GM19328 (cell line): Measurements from ENCODE around the gene IQGAP3.

ENCODE experiments used
- ATAC-seq: cut with Tn5 transposase; IDR thresholded peaks from one replicate; pipeline ENCODE4 v1.9.1; 2021; ENCODE audit warnings: mild to moderate bottlenecking, moderate library complexity; ENCODE audit not compliant: unreplicated experiment

Gene IQGAP3

GRCh38 chr1:156546267-156546666, 26.1 kb downstream of the IQGAP3 start:
- ATAC-seq = no peak

GRCh38 chr1:156544592-156545102, 27.7 kb downstream of the IQGAP3 start:
- no peak for ATAC-seq

- no peak for ATAC-seq
These were observed 29.3 kb downstream of the IQGAP3 start for GRCh38 chr1:156543066-156543465.

- ATAC-seq = no peak
These were observed 31.4 kb downstream of the IQGAP3 start for GRCh38 chr1:156540955-156541354.

GRCh38 chr1:156539818-156540355, 32.5 kb downstream of the IQGAP3 start:
- no peak for ATAC-seq

- no peak for ATAC-seq
These were observed 33.5 kb downstream of the IQGAP3 start for GRCh38 chr1:156538711-156539440.

- no peak for ATAC-seq
These were observed 35.3 kb downstream of the IQGAP3 start for GRCh38 chr1:156537027-156537426.

- no peak for ATAC-seq
These were observed 37.8 kb downstream of the IQGAP3 start for GRCh38 chr1:156534424-156535060.

- ATAC-seq = no peak
These were observed 38.7 kb downstream of the IQGAP3 start for GRCh38 chr1:156533568-156534220.

GRCh38 chr1:156532374-156532773, 40.0 kb downstream of the IQGAP3 start:
- no peak for ATAC-seq

GRCh38 chr1:156530006-156530405, 42.4 kb downstream of the IQGAP3 start:
- no peak for ATAC-seq

- ATAC-seq = no peak
These were observed 43.4 kb downstream of the IQGAP3 start for GRCh38 chr1:156528875-156529425.

GRCh38 chr1:156528231-156528630, 44.1 kb downstream of the IQGAP3 start:
- ATAC-seq = no peak

- ATAC-seq = no peak
These were observed 44.8 kb downstream of the IQGAP3 start for GRCh38 chr1:156527584-156527983.

- ATAC-seq = no peak
These were observed 46.4 kb downstream of the IQGAP3 start for GRCh38 chr1:156525856-156526489.

- no peak for ATAC-seq
These were observed 47.3 kb downstream of the IQGAP3 start for GRCh38 chr1:156525071-156525501.

- no peak for ATAC-seq
These were observed 47.9 kb downstream of the IQGAP3 start for GRCh38 chr1:156524481-156524869.

GRCh38 chr1:156523801-156524480, 48.4 kb downstream of the IQGAP3 start:
- no peak for ATAC-seq

- no peak for ATAC-seq
These were observed 49.9 kb downstream of the IQGAP3 start for GRCh38 chr1:156522443-156522970.

GRCh38 chr1:156517748-156518147, 54.6 kb downstream of the IQGAP3 start:
- ATAC-seq = no peak
